ENCODE results near the gene PRPF8. TPM values are rescaled to one million over a fixed set of nuclear protein-coding genes. Genes with fewer than 3 reads are reported as not detected.

The PRPF8 gene
- total and polyA plus RNA-seq, 2 of the 8 experiments (the other 6 are each of a cell fraction or from before 2014, with no cell fraction given) = 329 to 337 TPM

DNA sequence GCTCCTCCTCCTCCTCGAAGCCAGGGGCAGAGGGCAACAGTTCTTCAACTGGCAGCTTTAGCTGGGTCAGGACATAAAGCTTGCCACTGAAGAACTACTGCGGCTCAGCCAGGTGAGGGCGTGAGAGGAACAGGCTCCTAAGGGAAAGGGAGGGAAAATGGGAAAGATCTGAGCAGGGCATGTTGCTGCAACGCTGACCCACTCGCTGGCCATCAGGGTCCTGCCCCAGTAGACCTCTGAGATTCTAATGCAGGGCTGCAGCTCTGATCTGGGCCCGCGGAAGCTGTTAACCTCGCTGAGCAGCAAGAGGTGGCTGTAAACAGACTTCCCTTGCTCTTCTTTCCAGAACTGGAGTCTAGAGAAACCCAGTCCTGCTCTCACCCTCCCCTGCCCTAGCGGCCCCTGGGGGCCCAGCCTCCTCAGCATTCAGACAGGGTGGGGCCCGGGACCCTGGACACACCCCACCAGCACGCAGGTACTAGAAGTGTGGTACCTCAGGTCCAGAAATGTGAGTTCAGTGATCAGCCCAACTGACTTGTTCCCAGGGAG, 29.3 kb upstream of the PRPF8 start:
- H3K4me3 ChIP-seq (ENCODE audit: extremely low read depth in 1 of 4, insufficient read depth in 2 of 4, low read depth in 3 of 4, low read length in 4 of 4) = peak overlapping the region; percentile 48 to 83 (median 65); a peak in 7 of 8 replicates
- H3K56ac ChIP-seq (replicated peaks; ENCODE audit: insufficient read length, low read depth, low read length) = no peak overlapping the region
- peak overlapping the region; percentile 49; the same call in 1 of the 2 replicates for H3K18ac ChIP-seq (ENCODE audit: extremely low read depth, low read length)
- H3K4ac ChIP-seq (replicated peaks; ENCODE audit: insufficient read length, low read depth, low read length) = peak overlapping the region; percentile 76
- no peak overlapping the region for H2AFZ ChIP-seq (ENCODE audit: low read length)
- H3K36me3 ChIP-seq (ENCODE audit: control insufficient read depth in 2 of 4, insufficient read depth in 4 of 4, low read length in 3 of 4) = no peaks in the 10 kb centered on the region
- H2BK12ac ChIP-seq (ENCODE audit: low read depth, low read length) = peak overlapping the region; percentile 83; the same call in 1 of the 2 replicates
- peak overlapping the region; percentile 78 for H4K91ac ChIP-seq (replicated peaks; ENCODE audit: insufficient read length, low read length)
- H3K79me2 ChIP-seq (ENCODE audit: control insufficient read depth in 1 of 2, insufficient read depth in 2 of 2, low read length in 2 of 2) = no peaks in the 10 kb centered on the region
- H3K23me2 ChIP-seq (ENCODE audit: low read depth, low read length) = peaks cover 26% of the 10 kb centered on the region
- CTCF ChIA-PET (ENCODE audit: partially characterized antibody) = interaction anchor here (0.6 to 3.4 kb wide), 26 partner anchors 8 to 197 kb away, joined by 3 to 36 read pairs (median 5); partner anchors contain the start of genes PRPF8, SERPINF1, SERPINF2 and WDR81
- H3K4me2 ChIP-seq (ENCODE audit: insufficient read depth in 1 of 2, low read depth in 2 of 2, low read length in 2 of 2) = peak overlapping the region; percentile 68 to 92
- H2BK120ac ChIP-seq (replicated peaks; ENCODE audit: low read depth, low read length) = no peak overlapping the region
- H2AK5ac ChIP-seq (ENCODE audit: low read depth, low read length) = no peak overlapping the region
- peak overlapping the region; percentile 49 for H3K27ac ChIP-seq (ENCODE audit: low read depth, low read length)
- no peak overlapping the region for H2BK20ac ChIP-seq (ENCODE audit: low read length)
- POLR2A ChIA-PET (ENCODE audit: partially characterized antibody) = interaction anchor here (0.9 to 1.4 kb wide), 11 partner anchors 11 to 116 kb away, joined by 3 to 6 read pairs (median 3); partner anchors contain the start of genes RILP, RPA1, SERPINF1 and SMYD4
- FAIRE-seq (peak; percentile 80), DNase-seq (ENCODE audit: low read depth in 1 of 2, low spot score in 2 of 2) (peak in 1 of 2 experiments; percentile 78)
- no peak overlapping the region for H4K5ac ChIP-seq (ENCODE audit: insufficient read length, low read depth, low read length)
- H3K4me1 ChIP-seq (replicated peaks in 1 of 4; ENCODE audit: control insufficient read depth in 3 of 4, insufficient read depth in 4 of 4, low read length in 3 of 4) = peaks cover 0 to 19% (median 18%) of the 10 kb centered on the region in 4 experiments; a peak in 6 of 7 replicates
- peaks cover 0 to 7% of the 10 kb centered on the region in 2 experiments for H4K20me1 ChIP-seq (replicated peaks in 1 of 2; ENCODE audit: control insufficient read depth in 1 of 2, insufficient read depth in 2 of 2, low read length in 2 of 2)
- H3K79me1 ChIP-seq (ENCODE audit: low read depth, low read length) = peaks cover 7% of the 10 kb centered on the region; the same call in 1 of the 2 replicates
- peak overlapping the region; percentile 76; the same call in 1 of the 2 replicates for H4K8ac ChIP-seq (ENCODE audit: extremely low read depth, insufficient read depth, low read length)
- peaks cover 0 to 2% (median 0%) of the 10 kb centered on the region in 4 experiments; a peak in 1 of 7 replicates for H3K27me3 ChIP-seq (replicated peaks in 1 of 4; ENCODE audit: control insufficient read depth in 3 of 4, extremely low read depth in 1 of 4, insufficient read depth in 3 of 4, low read length in 3 of 4)
- peak overlapping the region in 2 of 4 experiments; percentile 34 to 36; a peak in 4 of 7 replicates for H3K9ac ChIP-seq (replicated peaks in 1 of 4; ENCODE audit: extremely low read depth in 1 of 4, low read depth in 3 of 4, low read length in 3 of 4)
- no peaks in the 10 kb centered on the region for H3K9me3 ChIP-seq (ENCODE audit: insufficient read depth in 2 of 2, low read depth in 1 of 2, low read length in 1 of 2)
- WGBS, 2 experiments (ENCODE audit: extremely low coverage in 1 of 2, insufficient coverage in 1 of 2, insufficient read length in 1 of 2, insufficient replicate concordance in 2 of 2, low coverage in 1 of 2, low lambda C conversion rate in 2 of 2, missing lambda C conversion rate in 1 of 2) = 5% methylated on average over 11 of the region's 11 CpGs; no CpG with 5 or more reads in 1 of the 2 experiments
- peak overlapping the region; percentile 29; the same call in 1 of the 2 replicates for H2BK5ac ChIP-seq (ENCODE audit: low read depth, low read length)
- no peak overlapping the region for H3K14ac ChIP-seq (ENCODE audit: insufficient read length)
- 0 out of 2 replicates have a peak overlapping the region, but pooled peaks have one; percentile 36 for H2BK15ac ChIP-seq (ENCODE audit: low read length)
- H3K23ac ChIP-seq (ENCODE audit: insufficient read length) = no peak overlapping the region
- TF ChIP-seq, protein P1, sequence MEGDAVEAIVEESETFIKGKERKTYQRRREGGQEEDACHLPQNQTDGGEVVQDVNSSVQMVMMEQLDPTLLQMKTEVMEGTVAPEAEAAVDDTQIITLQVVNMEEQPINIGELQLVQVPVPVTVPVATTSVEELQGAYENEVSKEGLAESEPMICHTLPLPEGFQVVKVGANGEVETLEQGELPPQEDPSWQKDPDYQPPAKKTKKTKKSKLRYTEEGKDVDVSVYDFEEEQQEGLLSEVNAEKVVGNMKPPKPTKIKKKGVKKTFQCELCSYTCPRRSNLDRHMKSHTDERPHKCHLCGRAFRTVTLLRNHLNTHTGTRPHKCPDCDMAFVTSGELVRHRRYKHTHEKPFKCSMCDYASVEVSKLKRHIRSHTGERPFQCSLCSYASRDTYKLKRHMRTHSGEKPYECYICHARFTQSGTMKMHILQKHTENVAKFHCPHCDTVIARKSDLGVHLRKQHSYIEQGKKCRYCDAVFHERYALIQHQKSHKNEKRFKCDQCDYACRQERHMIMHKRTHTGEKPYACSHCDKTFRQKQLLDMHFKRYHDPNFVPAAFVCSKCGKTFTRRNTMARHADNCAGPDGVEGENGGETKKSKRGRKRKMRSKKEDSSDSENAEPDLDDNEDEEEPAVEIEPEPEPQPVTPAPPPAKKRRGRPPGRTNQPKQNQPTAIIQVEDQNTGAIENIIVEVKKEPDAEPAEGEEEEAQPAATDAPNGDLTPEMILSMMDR (IDR thresholded peaks at IDR 0.05; ENCODE audit: control extremely low read depth in 1 of 3, insufficient read depth in 1 of 3, low read depth in 1 of 3, low read length in 3 of 3) = peak; percentile 75 to 91 (median 81)
- TF ChIP-seq POLR2A (IDR thresholded peaks at IDR 0.05; ENCODE audit: control extremely low read depth in 1 of 2, low read depth in 2 of 2, low read length in 2 of 2) (peak in 1 of 2 experiments; percentile 32; a peak in 1 of 3 replicates), EP300 (IDR thresholded peaks at IDR 0.05; ENCODE audit: borderline replicate concordance in 1 of 2, low read depth in 2 of 2, low read length in 2 of 2) (no peak), TBP (IDR thresholded peaks at IDR 0.05; ENCODE audit: low read depth, low read length) (no peak; the same call in 1 of the 2 replicates), SUZ12 (IDR thresholded peaks at IDR 0.05; ENCODE audit: low read length) (no peak), SIN3A (conservative IDR thresholded peaks at IDR 0.05 in 1 of 2, IDR thresholded peaks at IDR 0.05 in 1 of 2; ENCODE audit: low read depth in 1 of 2, low read length in 2 of 2) (peak in 1 of 2 experiments; percentile 73; a peak in 1 of 4 replicates), BACH1 (IDR thresholded peaks at IDR 0.05; ENCODE audit: low read length) (peak; percentile 21; the same call in 1 of the 2 replicates), JUND (IDR thresholded peaks at IDR 0.05; ENCODE audit: low read length) (no peak), BRCA1 (IDR thresholded peaks at IDR 0.05; ENCODE audit: low read depth, low read length) (no peak)
